ENCODE results near the gene ZNF385B.

The ZNF385B gene

GRCh38 chr2:179543361-179543901 is 318.0 kb downstream of the ZNF385B start:
- DNase-seq, result no peak

- no peak for DNase-seq
Observed at GRCh38 chr2:179541586-179541985, 319.8 kb downstream of the ZNF385B start.

GRCh38 chr2:179539124-179539511 is 322.3 kb downstream of the ZNF385B start:
- no peak for DNase-seq

GRCh38 chr2:179538406-179539123 is 322.8 kb downstream of the ZNF385B start:
- DNase-seq, result no peak

- no peak for DNase-seq
Observed at GRCh38 chr2:179536185-179536584, 325.2 kb downstream of the ZNF385B start.

- DNase-seq, result no peak
Observed at GRCh38 chr2:179533875-179534274, 327.5 kb downstream of the ZNF385B start.

GRCh38 chr2:179532863-179533278 is 328.5 kb downstream of the ZNF385B start:
- DNase-seq, result no peak

- no peak for DNase-seq
Observed at GRCh38 chr2:179528576-179529069, 332.8 kb downstream of the ZNF385B start.

GRCh38 chr2:179525340-179525739 is 336.1 kb downstream of the ZNF385B start:
- no peak for DNase-seq

- DNase-seq, result no peak
Observed at GRCh38 chr2:179524809-179525339, 336.5 kb downstream of the ZNF385B start.

GRCh38 chr2:179521944-179522343 is 339.5 kb downstream of the ZNF385B start:
- no peak for DNase-seq

- no peak for DNase-seq
Observed at GRCh38 chr2:179518830-179519229, 342.6 kb downstream of the ZNF385B start.

- DNase-seq, result no peak
Observed at GRCh38 chr2:179513181-179513580, 348.2 kb downstream of the ZNF385B start.

- no peak for DNase-seq
Observed at GRCh38 chr2:179512281-179513035, 349.0 kb downstream of the ZNF385B start.

- no peak for DNase-seq
Observed at GRCh38 chr2:179511105-179511789, 350.2 kb downstream of the ZNF385B start.

- DNase-seq, result no peak
Observed at GRCh38 chr2:179495315-179495714, 366.1 kb downstream of the ZNF385B start.

- DNase-seq, result no peak
Observed at GRCh38 chr2:179488563-179488962, 372.8 kb downstream of the ZNF385B start.

GRCh38 chr2:179487010-179487731 is 374.2 kb downstream of the ZNF385B start:
- no peak for DNase-seq

- no peak for DNase-seq
Observed at GRCh38 chr2:179483131-179483530, 378.3 kb downstream of the ZNF385B start.

- no peak for DNase-seq
Observed at GRCh38 chr2:179479947-179480346, 381.5 kb downstream of the ZNF385B start.

GRCh38 chr2:179478771-179479170 is 382.6 kb downstream of the ZNF385B start:
- no peak for DNase-seq

GRCh38 chr2:179470992-179471391 is 390.4 kb downstream of the ZNF385B start:
- no peak for DNase-seq
